NCI-H2171 (cell line): ENCODE results near the gene CHN2.
A peak's percentile ranks its signal among the peaks of the same experiment; 100 is the strongest.

Source experiments
- DNase-seq: peaks from one replicate; lab custom pipeline; 2025; lab: John Stamatoyannopoulos, UW

Gene CHN2

DNA sequence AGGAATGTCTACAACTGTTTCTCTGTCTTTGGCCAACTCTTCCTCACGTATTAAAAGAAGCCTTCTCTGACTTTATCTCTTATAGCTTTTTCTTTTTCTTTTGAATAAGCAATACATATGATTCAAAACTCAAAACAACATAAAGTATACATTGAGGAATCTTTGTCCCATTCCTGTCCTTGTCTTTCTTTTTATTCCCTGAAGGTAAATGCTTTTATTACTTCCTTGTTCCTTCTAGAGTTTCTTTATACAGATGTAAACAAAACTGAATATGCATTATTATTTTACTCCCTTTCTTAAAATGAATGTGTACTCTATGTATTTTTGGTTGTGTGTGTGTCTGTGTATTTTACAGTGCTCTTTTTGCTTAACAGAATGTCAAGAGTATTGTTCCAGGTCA lies 170.1 kb downstream of the CHN2 start:
- DNase-seq, result no peak

DNA sequence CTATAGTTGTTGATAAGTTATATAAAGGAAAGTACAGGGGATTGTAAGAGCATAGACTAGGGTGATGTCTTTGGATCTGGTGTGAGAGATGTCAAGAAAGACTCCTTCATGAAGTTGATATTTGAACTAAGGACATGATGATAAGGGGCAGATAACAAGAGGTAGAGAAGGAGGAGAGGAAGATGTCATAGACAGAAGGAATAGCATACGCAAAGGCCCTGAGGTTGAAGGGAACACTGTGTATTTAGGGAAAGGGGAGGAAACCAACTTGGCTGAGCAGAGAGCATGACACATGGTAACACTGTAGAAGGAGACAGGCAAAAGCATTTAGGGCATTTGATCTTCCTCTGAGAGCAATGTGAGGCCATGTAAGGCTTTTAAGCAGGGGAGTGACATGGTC lies 170.8 kb downstream of the CHN2 start:
- no peak for DNase-seq

DNA sequence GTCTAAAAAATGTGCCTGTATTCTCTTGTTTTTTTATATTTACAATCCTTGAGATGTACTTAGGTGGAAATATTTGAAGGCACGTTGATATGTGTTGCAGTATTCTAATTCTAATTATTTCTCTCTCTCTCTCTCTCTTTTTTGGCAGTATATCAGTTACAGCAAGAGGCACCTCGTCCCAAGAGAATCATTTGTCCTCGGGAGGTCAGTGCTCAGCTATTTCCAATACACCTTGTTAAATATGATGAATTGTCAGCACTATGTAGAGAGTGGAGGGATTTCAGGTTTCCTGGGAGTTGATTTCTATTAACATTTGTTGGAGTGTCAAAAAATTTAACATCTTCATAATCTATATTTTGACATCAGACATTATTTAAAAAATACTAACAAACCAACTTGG lies 173.2 kb downstream of the CHN2 start:
- no peak for DNase-seq

DNA sequence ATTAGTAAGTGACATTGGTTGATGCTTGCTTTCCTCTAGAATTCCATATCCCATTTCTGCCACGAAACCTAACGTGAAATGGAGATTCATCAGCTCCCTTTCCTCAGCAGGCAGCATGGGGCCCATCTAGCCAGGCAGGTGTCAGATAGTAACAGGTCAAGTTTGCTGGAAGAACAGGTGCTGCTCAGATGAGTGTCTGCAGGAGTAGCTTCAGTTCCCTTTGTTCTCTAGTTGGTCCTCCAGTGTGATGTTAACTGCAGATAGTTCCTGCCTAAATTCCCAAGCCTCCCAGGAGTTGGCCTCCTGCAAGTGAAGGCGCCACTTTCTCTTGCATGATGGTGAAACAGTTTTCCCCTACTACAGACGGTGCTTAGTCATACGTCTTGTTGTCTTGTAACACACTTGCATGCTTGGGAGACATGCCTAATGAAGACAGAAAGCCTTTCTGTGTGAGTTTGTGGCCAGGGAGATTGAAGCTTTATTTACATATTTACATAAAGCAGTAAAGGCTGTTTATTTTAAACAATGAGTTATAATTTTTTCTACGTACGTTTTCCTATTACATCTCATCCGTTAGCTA lies 175.4 kb downstream of the CHN2 start:
- DNase-seq, result no peak

DNA sequence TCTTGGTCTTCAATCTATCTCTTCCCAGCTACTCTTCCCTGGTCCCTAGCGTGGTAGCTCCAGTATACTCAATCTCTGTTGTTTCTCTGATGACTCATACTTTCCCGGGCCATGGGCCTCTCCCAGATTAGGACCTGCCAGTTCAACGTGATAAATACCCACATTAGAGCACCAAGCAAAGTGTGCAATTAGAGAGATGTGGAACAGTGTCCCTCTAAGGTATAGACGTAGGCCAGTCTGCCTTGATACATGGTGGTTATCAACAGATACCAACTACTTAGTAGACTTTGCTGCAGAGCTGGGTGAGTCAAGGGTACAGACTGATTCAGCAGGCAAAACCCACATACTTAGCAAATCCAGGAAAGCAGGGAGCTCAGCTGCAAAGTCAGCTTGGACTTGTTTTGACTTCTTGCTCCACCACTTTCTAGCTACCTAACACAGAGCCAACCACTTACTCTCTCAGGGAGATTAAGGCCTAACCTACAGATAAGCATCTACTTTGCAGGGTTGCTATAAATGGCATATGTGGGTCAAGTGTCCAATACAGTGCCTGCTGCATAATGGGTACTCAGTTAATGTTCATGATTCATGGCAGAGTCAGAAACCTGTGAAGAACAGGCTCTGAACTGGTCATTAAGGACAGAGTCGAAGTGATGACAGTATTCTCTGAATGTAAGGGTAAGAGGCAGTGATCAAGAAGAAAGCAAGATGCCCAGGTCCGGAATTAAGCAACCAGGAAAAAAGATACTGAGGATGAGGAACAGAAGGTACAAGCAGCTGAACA lies 176.1 kb downstream of the CHN2 start:
- DNase-seq, result no peak

DNA sequence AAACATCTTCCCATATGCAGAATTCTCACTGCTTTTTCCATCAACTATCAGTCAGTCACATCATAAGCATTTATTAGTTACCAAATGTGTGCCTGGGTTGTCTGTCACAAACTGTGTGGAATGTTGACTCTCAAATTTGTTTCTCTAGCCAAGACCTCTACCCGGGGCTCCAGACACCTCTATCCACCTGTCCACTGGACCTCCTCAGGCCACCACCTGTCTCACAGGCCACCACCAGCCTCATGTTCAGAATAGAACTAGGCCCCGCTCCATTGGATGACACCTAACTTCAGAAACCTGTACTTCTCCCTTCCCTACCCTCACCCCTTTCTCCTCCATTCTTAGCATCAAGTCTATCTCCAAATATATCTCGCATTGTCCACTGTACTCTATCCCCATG lies 176.9 kb downstream of the CHN2 start:
- DNase-seq, result no peak

DNA sequence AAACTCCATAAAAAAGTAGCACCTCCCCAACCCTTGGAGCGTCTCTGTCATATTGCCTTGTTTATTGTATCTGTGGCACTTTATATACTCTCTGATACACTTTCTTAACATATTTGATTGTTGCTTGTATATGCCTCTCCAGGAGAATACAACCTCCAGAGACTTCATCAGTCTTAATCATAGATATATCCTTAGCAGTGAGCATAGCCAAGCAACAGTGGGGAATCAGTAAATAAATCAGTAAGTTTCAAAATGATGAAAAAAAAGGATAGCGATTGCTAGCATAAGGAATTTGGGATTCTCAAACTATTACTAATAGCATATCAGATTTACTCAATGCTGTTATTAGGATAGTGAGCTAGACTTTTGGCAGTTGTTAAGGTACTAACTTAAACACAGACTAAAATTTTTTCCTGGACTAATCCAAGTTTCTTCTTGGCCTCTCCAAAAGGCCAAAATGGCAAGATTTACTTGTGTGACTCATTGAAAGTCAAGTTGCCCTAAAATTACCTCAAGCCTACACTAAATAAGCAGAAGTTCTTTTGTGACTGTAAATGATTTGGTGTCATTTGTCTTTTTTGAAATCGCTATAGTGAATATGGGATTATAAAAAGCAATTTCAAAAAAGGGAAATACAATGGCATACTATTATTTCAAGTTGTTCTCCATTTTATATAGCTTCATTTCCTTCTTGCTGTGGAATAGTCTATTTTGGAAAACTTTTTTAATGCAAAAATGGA lies 177.9 kb downstream of the CHN2 start:
- DNase-seq, result no peak

DNA sequence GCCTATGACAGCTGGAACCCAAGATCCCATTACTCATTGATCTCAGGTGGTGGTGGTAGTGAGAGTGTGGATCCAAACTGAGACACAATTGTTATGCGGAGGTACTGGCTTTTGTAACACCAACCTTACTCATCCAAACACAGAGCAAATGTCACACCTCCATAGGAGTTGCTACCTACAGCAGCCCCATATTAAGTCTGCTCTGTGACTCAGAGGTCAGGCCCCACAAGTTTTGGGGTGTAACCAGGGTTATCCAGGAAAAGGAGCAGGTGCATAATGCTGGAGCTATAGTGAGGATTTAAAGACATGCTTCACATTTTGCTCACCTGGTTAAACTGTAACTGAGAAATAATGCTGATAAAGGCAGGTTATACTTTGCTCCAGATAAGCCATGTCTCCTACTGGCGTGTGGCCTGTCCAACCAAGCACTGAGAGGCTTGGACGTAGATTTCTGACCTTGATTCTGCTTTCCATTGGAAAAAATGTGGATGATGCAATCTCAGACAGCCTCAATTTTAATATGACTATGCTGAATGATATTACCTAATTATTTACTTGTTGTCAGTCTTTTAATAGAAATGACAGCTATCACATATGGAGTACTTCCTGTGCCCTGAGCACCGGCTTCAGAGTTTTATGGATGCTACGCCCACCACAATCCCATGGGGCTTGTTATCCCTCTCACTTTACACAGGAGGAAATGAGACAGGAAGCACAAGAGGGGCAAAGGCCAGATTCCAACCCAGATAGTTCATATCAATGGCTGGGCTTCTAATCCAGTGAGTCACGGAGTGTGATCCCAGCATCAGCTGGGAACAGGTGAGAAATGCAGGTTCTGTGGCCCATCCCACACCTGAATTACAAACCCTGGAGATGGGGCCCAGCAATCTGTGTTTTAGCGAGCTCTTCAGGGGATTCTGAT lies 181.3 kb downstream of the CHN2 start:
- no peak for DNase-seq

DNA sequence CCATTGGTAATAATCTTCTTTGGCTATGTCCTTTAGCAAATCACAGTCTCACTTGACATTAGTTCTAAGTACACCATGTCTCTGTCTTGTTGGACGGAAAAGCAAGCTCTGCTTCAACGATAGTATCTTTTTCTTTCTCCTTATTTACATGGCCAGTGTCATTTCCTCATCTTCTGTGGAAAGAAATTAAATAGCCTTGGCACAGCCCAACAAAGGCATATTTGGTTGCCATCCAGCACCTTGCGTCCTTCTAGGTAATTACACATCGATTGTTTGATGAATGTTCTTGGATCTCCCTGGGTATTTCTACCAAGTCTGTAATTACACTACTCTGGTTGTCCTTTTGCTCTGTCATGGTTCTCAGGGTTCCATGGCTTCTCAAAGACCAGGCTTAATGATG lies 183.1 kb downstream of the CHN2 start:
- DNase-seq, result no peak

DNA sequence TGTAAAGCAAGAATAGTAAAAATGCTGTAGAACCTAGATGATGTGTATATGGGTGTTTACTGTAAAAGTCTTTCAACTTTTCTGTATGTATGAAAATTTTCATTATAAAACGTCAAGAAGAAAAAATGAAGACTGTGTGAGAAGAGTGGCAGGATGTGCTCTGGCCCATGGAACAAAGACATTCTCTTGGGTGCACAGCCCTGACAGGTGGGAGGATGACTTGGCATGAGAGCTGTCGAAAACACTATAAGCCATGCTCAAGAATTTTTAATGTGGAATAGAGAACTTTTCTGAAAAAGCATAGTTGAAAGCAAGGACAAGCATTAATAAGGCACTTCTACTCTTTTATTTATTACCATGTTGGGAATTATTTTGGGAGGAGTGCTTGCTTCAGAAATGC lies 185.0 kb downstream of the CHN2 start:
- no peak for DNase-seq

DNA sequence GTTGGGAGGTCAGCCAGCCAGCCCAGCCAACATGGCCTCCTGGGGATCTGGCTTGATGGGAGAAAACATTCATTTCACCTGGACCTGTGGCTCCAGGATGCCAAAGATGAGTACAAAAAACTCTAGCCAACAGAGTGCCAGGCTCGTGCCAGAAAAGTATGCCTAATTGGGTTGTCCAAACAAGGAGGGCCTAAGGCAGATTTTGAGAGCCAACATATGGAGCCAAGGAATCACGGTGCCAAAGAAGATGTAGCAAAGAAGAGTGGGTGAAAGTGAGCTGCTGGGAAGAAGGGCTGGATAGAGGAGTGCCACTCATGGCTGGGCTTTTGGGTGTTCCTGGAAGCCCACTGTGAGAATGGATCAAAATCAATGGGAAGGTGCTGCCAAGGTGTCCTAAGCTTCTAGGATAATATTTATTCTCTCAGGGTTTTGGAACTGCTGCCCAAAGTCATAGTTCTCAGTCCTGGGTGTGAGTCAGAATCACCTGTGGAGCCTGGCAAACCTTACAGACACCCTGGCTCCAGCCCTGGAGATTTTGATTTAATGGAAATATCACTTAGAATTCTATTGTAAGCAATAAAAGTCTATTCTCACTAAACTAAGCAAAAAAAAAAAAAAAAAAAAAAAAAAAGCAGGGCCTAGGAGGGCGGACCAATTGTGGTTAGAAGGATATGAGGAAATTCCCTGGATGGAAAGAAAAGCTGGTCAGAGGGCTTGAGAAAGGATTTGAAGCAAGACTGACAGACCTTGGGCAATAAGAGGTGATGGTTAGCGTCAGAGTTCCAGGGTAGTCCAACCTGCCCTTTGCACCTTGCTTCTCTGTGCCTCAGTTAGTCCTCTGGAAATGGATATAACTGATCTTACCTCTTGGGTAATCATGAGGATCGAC lies 186.9 kb downstream of the CHN2 start:
- no peak for DNase-seq

DNA sequence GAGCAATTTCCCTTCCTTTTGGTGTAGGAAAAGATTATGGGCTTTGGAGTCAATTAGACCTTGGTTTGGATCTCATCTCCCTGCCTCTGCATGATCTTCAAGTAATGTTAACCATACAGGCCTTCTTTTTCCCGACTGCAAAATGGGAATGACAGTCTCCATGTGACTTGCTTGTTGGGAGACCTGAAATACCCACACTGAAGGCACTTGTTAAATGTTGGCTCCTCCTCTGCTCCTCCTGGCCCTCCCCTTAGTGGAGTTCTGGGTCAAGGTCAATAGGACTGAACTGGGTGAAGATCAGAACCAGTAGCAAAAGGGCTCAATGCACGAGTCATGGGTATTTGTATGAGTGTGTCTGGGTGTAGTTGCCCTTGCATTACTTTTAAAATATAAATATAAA lies 189.7 kb downstream of the CHN2 start:
- DNase-seq, result no peak

DNA sequence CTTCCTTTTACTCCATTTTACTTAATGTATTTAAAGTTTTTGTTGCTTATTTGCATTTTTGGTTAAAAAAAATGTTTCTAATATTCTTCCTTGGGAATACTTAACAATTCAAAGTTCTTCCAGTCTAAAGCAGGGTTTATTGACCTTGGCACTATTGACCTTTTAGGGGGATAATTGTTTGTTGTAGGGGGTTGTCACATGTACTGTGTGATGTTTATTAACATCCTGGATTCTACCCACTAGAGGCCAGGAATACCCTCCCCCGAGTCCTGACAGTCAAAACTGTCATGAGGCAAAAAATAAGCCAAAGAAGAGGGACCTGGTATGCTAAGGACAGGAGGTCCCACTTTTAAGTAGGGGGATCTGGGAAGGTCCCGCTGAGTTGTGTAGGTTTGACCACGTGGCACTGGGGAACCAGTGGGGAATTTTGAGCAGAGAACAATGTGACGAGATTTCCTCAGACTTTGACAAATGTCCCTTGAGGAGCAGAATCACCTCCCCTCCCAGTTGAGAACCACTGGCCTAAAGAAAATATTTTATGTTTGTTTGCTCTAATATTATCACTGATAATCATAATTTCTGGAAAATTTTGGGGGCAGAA lies 190.7 kb downstream of the CHN2 start:
- no peak for DNase-seq

DNA sequence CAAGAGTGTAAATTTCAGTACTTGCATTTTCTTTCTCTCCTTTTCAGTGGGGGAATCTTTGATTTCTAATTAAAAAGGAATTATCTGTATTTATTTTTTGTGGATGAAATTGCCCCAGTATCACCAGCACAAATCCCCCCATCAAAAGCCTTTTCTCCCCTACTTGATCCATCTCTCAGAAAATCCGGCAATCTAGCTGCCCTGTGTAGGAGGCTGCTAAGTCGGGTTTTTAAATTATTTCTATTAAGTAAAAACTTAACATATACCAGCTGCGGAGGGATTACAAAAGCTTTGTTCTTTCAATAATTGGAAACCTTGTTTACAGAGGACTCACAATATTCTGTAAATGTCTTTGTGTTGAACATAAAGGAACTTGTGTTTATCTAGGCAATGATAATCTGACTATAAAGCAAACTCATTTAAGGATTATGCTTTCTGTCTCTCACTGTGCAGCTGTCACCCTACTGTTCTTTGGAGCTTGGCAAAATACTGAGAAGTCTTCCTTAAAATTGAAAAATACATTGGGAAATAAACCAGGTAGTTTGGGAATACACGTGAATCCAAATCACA lies 191.7 kb downstream of the CHN2 start:
- DNase-seq, result no peak

DNA sequence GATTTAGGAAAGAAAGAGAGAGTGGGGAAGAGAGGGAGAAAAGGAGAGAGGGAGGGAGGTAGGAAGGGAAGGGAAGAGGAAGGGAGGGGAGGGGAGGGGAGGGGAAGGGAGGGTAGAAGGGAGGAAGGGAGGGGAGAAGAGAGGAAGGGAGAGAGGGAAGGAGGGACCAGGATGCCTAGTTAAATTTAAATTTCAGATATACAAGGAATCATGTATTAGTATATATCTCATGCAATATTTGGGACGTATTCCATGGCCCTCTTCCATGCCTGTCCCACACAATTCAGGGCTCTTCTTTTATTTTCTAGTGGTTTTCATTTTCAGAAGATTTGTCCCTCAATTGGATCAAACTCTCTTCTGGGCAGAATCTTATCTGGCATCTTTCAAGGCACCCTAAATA lies 196.7 kb downstream of the CHN2 start:
- no peak for DNase-seq

DNA sequence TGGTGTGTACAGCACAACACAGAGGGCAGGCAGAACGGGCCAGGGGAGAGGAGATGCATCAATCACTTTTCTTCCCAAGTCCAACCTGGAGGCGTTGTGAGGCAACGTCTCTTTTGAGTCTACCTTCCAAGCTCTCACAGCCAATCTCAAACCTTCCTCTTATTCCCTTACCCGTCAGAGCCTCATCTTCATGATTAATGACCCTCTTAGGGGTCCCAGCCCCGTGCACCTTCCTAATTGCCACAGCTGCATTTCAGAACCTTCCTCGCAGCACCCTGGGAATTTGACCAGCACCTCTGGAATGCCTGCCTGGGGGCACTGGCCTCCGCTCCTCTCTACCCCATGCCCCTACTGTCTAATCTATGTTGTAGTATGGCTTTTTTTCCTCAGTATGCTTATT lies 199.7 kb downstream of the CHN2 start:
- DNase-seq, result no peak

DNA sequence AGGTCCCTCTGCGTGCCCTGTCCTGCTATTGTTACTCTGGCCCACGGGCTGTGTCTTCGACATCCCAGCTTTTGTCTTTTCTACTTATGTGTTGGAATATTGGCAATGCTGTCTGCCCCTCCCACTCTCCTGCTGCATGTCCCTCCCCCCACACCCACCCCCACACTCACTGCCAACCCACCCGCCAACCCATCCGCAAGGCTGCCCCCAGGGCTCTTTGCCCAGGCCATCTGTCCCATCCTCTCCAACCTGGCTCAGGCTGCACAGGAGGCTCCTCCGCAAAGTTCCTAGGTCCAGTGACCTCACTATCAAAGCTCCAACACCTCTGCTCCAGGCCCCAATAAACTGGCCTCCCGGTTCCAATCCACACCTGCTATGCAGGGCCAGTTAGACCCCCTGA lies 202.0 kb downstream of the CHN2 start:
- DNase-seq, result no peak

DNA sequence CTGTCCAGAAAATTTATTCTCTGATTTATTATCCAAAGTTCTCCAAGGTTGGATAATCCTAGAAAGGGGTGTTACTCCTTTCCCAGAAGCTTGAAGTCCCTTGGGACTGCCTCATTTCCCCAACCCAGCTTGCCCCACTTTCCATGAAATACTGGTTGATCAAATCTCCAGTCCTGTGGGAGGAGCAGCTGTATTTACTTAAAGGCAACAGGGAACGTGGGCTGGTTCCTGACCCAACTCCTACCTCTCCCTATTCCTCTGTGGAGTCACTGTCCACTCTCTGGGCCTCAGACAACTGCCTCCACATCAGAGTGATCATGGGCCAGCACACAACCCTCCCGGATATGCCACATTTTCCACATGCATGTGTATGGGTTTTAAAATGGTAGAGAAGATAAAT lies 202.8 kb downstream of the CHN2 start:
- DNase-seq, result no peak

DNA sequence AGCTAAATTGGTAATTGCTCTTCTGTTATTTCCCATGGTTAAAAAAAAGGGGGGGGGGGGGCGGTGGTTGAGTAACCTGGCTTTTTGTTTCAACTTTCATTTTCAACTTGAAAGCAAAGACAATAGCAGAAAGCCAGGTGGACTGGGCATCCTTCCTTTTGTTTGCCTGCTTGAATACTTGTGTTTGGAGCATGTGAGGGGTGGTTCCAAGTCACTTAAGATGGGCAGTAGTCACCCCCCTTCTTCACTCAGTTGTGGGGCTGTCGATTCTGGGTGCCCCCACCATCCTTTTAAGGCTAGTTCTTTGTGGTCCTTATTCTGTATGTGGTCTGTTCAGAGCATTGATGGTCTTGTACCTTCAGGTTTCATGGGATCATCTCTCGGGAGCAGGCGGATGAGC lies 203.4 kb downstream of the CHN2 start:
- no peak for DNase-seq

DNA sequence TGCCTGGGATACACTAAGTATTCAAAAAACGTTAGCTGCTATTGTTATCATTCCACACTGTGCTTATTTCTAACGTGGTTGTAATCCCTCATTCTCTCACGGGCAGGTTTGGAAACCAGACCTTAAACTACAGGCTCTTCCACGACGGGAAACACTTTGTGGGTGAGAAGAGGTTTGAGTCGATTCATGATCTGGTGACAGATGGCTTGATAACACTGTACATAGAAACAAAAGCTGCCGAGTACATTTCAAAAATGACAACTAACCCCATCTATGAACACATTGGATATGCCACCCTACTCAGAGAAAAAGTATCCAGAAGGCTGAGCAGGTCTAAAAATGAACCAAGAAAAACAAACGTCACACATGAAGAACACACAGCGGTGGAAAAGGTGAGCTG lies 205.9 kb downstream of the CHN2 start:
- DNase-seq, result peak; percentile 4

DNA sequence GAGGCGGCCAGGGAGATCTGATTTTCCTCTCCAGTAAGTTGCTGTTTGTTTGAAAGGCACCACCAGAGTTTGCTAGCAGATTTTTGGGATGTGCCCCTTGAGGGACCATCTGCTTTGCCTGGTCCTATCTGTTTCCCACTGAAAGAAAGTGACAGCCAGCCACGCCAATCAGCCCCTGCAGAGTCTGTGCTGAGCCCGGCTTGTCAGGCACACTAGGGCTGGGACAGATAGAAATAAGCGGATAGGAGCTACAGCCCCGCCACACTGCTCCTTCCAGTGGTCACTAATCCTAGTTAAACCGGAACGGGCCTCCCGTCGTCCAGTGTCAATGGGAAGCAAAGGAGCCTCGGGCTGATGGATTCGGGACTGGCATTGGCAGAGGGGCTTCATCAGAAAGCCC lies 207.2 kb downstream of the CHN2 start:
- peak; percentile 9 for DNase-seq
